GM12873 (cell line): ENCODE results near the gene SPATA18.

ENCODE experiments used
- CTCF ChIP-seq: IDR thresholded peaks from 2 replicates; pipeline ENCODE4 v1.5.1; 2012; ENCODE audit warnings: low read depth, mild to moderate bottlenecking, moderate library complexity, low read length, control low read depth; ENCODE audit not compliant: insufficient read depth; ENCODE audit errors: missing control alignments

SPATA18 gene

DNA sequence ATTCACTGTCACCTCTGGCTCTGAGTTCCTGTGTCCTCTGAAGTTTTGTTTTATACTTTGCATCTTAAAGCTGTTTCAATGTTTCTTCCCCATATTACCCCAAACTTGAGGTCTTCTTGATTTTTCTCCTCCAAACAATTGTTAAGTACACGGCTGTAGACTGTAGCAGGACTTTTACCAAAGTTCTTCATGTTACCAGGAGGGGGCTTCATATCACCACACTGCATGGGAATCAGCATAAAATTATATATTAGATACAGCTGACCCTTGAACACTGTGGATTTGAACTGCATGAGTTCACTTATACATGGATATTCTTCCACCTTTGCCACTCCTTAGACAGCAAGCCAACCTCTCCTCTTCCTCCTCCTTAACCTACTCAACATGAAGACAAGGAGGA is 56.6 kb downstream of the SPATA18 start:
- TF ChIP-seq CTCF: no peak

GRCh38 chr4:52110171-52110570 is 59.1 kb downstream of the SPATA18 start:
- TF ChIP-seq CTCF: no peak

- no peak for TF ChIP-seq CTCF
Observed at GRCh38 chr4:52111995-52112394, 60.9 kb downstream of the SPATA18 start.

DNA sequence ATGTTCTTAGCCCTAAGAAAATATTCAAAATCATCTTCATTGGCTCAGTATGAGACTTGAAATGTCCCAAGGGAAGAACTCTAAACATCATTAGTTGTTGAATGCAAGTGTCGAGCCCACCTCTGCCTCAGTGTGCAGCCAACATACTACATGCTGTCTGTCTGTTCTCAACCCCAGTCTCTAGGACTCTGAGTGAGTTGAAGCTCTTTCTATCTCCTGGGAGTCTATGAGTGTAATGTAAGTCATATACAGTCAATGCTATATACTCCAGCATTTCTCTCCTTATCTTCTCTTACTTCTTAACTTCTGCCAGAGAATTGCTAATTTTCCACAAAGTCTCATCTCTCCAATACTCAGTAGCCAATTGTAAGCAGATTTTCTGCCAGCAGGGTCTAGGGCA is 61.3 kb downstream of the SPATA18 start:
- TF ChIP-seq CTCF: no peak

- TF ChIP-seq CTCF: no peak
Observed at GRCh38 chr4:52116641-52117040, 65.5 kb downstream of the SPATA18 start.

GRCh38 chr4:52126226-52126625 is 75.1 kb downstream of the SPATA18 start:
- TF ChIP-seq CTCF: no peak

GRCh38 chr4:52126966-52127365 is 75.9 kb downstream of the SPATA18 start:
- no peak for TF ChIP-seq CTCF

DNA sequence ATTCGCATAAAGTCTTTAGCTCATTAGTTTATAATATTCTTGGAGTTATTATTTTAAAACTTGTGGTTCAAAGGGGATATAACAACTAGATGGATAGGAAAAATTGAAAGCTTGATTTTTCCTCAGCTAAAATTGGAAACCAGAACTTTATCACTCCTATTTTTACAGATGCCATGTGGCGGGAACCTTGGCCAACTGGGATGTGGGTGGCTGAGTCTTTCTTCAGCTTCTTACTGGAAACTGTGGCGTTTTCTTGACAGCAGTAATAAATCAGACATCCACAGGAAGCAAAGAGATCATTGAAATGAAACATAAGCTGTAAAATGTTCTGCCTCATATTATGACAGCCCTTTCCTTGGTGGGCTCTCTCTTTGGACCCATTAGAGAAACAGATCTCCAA is 84.1 kb downstream of the SPATA18 start:
- no peak for TF ChIP-seq CTCF
